A549 (cell line): Measurements from ENCODE around the gene GALNT14.

Experiments used
- CEBPB ChIP-seq, 2 experiments: fragments of >200 bp in 1 of 2; sonication (Bioruptor Twin) in 1 of 2; formaldehyde crosslinking in 1 of 2; IDR thresholded peaks; 2 replicates each; pipeline ENCODE4 v1.6.1; 2012 to 2016
- CHD2 ChIP-seq: fragments of 150-350 bp; IDR thresholded peaks from 2 replicates; pipeline ENCODE4 v1.6.1; 2014; ENCODE audit warnings: low read length; ENCODE audit not compliant: partially characterized antibody
- CTCF ChIP-seq: fragments of >200 bp; sonication (Bioruptor Twin); formaldehyde crosslinking; IDR thresholded peaks from 3 replicates; pipeline ENCODE4 v1.5.1; 2016
- EHMT2 ChIP-seq: fragments of 200-600 bp; sonication (generic); IDR thresholded peaks from 2 replicates; pipeline ENCODE4 v1.6.1; 2016; ENCODE audit warnings: antibody characterized with exemption, low read depth, mild to moderate bottlenecking, moderate library complexity
- MAFK ChIP-seq: fragments of 450-650 bp; IDR thresholded peaks from 2 replicates; pipeline ENCODE4 v1.6.1; 2014; ENCODE audit not compliant: partially characterized antibody
- POLR2A ChIP-seq: IDR thresholded peaks from 2 replicates; pipeline ENCODE4 v1.6.1; 2012; ENCODE audit warnings: mild to moderate bottlenecking, low read length
- RAD21 ChIP-seq, 2 experiments: fragments of >200 bp in 1 of 2; sonication (Bioruptor Twin) in 1 of 2; formaldehyde crosslinking in 1 of 2; IDR thresholded peaks in 1 of 2; conservative IDR thresholded peaks in 1 of 2; 2 replicates in 1 of 2; 3 replicates in 1 of 2; pipeline ENCODE4 v1.6.1; 2012 to 2018; ENCODE audit warnings: inconsistent platforms in 1 of 2
- RFX5 ChIP-seq: fragments of 450-650 bp; IDR thresholded peaks from 2 replicates; pipeline ENCODE4 v1.7.1; 2014; ENCODE audit warnings: antibody characterized with exemption, mild to moderate bottlenecking, moderate library complexity
- RNF2 ChIP-seq: fragments of 200-600 bp; sonication (generic); IDR thresholded peaks from 2 replicates; pipeline ENCODE4 v1.6.1; 2016; ENCODE audit warnings: low read depth, mild to moderate bottlenecking, antibody characterized with exemption, moderate library complexity, borderline replicate concordance

DNA sequence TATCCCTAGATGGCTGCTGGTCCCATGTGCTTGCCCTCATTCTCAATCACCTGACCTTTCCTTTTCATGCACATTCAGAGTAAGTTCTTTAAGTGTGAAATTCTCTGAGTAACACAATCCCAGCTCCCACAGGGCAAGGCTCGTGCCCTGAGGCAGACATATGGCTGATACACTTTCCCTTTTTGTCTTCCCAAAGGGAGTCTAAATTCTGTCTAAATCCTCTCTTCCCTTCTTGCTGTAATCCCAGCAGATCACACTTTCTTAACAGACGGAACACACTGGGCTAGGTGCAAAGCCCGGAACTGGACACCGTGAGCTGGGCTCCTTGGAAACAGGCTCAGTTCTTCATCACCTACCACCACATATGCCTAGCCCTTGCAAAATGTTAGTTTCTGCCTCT, 147.6 kb downstream of the GALNT14 start:
- no peak for TF ChIP-seq MAFK
- no peak for TF ChIP-seq CTCF
- TF ChIP-seq EHMT2: no peak
- no peak for TF ChIP-seq POLR2A
- no peak for TF ChIP-seq CHD2
- TF ChIP-seq CEBPB (IDR thresholded peaks at IDR 0.05): no peak
- no peak for TF ChIP-seq RFX5
- TF ChIP-seq RAD21 (conservative IDR thresholded peaks at IDR 0.05 in 1 of 2, IDR thresholded peaks at IDR 0.05 in 1 of 2): no peak
- TF ChIP-seq RNF2: no peak
